HG03575 (cell line): ENCODE data around the gene SLC1A7.

ENCODE experiments used
- ATAC-seq: cut with Tn5 transposase; IDR thresholded peaks from one replicate; pipeline ENCODE4 v1.9.1; 2021; ENCODE audit not compliant: unreplicated experiment, insufficient number of reproducible peaks, low FRiP score; ENCODE audit errors: extremely low read depth

Gene SLC1A7

DNA sequence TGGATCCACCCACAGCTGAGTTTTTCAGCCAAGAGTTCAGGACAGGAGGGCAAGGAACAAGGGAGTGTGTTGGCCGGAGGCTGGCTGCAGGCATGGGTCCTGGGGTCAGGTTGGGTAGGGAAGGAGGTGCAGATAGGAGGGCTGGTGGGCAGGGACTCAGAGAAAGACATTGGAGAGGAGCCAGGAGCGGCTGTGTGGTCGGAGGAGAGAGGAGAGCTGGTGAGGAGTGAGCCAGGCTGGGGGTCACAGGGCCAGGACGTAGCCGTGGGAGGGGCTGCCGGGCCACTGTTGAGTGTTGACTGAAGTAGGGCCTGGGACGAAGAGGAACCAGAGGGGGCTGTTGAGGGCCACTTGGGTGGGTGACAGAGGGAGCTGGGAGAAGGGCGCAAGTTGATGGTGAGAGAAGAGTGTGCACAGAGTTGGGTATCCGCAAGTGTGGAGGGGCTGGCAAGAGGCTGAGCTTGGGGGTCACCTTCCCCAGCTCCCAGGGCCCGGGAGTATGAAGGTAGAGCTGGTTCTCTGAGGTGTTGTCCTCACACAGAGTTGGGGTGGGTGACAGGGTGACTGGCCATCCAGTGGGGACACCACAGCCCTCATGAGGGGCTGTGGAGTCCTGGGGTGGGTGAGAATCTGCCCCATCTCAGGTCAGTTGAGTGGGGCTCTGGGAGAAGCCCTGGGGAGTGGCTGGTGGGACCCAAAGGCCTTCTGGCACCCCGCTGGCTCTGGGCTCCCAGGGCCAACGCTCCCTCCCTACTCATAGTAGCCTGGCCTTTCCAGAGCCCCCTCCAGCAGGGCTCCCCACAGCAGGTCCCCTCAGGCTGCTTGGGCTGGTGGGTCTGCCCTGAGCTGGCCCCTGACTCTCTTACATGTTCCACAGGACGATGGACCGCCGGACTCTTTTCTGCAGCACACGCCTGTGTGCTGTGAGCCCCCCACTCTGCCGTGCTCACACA is 58.5 kb downstream of the SLC1A7 start:
- no peak for ATAC-seq

DNA sequence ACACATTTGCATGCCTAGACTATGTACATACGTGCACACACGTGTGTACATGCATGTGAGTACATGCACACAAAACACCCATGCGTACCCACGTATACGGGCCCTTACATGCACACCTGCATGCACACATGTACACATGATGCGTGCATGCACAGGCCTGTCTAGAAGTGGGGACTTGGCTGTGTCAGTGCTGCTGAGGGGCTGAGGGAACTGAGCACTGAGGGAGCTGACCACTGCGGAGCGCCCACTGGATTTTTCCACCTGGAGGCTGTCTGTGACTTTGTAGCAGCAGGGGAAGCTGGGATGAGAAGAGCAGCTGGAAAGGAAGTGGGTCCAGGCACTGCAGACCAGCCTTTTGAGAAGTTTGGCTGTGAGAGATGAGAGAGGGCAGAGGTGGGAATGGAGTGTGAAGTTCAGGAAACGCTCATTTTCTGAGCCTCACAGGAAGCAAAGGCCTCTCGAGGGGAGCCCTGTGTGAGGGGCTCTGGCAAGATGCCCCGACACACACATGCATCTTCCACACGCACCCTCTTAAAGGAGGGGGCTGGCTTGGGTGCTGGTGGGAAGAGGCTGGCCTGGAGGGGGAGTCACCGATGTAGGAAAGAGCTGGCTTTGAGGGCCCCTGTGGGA is 59.5 kb downstream of the SLC1A7 start:
- no peak for ATAC-seq

DNA sequence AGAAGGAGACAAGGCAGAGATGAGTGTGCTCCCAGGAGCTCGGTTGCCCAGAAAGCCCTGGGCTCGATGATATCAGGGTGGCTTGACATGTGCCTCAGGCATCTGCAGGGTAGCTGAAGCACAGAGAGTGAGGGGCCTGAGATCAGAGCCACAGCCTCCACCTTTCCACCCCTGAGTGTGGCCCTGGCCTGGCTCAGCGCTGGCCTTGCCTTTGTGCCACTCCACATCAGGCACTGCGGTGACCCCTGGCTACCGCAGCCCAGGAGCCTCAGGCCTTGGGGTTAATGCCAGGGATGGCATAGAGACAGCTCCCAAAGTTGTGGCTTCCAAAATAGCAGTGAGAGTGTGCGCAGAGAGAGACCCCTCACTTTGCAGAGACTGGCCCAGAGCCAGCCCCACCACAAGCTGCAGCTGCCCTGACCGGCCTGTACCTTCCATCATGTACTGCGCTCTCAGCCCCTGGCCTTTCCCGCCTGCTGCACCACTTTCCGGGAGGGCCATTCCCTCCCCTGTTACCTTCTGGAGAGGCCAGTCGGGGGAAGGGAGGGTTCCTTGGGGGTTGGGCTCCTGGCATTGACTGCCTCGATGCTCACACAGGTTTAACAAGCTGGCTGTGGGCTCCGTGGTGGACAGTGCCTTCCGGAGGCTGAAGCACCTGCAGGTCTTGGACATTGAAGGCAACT is 60.9 kb downstream of the SLC1A7 start:
- ATAC-seq = no peak

GRCh38 chr1:53080769-53081168 is 61.7 kb downstream of the SLC1A7 start:
- ATAC-seq = no peak

DNA sequence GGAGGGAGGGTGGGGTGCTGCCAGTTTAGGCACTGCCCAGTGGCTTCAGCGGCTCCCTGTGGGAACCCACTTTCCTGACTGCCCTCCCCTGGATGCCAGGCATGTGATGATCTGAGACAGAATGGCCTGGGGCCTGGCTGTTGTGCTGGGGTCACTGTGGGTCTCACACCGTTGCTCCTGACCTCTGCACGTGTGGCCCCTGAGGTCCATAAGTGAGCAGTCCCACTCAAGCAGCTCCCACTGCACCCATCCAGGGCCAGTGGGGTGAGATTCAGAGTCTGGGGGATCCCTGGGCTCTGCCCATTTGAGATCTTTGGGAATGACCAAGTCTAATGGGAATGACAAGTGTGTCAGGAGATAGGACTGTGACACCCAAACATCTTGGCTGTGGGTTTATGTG is 62.4 kb downstream of the SLC1A7 start:
- no peak for ATAC-seq

DNA sequence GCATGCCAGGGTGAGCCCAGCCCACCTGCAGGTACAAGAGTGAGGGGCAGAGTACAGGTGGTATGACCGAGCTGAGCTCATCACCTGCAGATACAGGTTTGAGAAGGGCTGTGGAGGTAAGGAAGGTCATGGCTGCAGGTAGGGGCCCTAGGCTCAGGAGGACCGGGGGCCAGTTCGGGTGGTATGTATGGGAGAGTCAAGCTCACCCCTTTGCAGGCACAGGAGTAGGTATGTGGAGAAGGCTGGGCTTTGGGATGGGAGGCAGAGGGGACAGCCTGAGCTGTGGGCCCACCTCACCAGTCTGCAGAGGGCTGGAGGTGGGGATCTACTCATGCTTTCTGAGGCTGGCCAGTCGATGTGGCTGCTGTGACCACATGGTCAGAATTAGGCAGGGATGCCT is 63.2 kb downstream of the SLC1A7 start:
- no peak for ATAC-seq

GRCh38 chr1:53078333-53079101 is 63.9 kb downstream of the SLC1A7 start:
- ATAC-seq = no peak

GRCh38 chr1:53077599-53077965 is 64.9 kb downstream of the SLC1A7 start:
- ATAC-seq = no peak

DNA sequence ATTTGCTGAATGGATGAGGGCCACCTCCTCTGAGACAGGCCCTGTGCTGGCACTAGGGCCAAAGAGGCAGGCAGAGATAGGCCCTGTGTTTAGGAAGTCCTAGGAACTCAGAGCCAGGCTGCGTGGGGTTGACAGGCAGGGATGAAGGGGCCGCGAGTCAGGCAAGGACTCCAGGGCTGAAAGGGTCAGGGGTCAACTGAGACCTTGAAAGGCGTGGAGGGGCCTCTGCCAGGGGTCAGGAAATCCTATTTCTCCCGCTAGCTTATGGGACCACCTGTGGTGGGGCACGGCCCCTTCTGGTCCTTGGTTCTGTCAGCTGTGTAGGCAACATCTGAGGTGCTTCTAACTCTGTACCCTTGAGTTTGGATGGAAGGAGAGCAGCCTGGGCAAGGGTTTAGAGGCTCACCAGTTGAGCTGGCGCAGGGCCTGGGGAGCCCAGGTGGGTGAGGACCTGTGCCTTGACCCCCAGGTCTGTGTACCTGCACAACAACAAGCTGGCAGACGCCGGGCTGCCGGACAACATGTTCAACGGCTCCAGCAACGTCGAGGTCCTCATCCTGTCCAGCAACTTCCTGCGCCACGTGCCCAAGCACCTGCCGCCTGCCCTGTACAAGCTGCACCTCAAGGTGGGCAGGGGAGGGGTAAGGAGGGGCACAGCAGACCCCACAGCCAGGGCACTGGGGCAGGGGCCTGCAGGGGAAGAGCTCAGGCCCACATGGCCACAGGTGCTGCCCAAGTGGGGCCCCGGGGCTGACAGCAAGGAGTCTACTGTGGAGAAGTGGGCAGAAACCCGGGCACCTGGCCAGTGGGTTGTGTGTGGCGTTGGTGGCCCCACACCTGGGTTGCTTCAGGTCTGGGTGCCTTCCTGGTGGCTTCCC is 65.5 kb downstream of the SLC1A7 start:
- no peak for ATAC-seq

- no peak for ATAC-seq
Measured at GRCh38 chr1:53076165-53076564, 66.3 kb downstream of the SLC1A7 start.

- no peak for ATAC-seq
Measured at GRCh38 chr1:53075761-53076163, 66.7 kb downstream of the SLC1A7 start.

DNA sequence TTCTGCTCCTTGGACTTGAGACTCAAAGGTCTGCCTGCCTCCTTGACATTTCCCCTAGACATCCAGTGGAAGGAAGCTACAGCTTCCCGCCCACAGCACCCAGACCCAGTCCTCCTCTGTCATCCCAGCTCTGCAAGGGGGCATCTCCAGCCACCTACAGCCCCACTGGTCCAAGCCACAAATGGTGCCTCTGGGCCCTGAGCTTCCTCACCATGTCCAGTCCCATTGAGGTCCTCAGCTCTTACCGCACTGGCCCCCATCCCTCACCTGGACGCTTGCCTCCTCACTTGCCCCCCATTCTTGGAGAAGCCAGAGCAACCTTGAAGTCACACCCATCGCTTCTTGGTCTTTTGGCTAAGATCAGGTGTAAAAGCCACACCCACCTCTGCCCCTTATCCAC is 67.2 kb downstream of the SLC1A7 start:
- no peak for ATAC-seq

GRCh38 chr1:53074313-53075154 is 67.9 kb downstream of the SLC1A7 start:
- no peak for ATAC-seq

- ATAC-seq = no peak
Measured at GRCh38 chr1:53073868-53074311, 68.5 kb downstream of the SLC1A7 start.

DNA sequence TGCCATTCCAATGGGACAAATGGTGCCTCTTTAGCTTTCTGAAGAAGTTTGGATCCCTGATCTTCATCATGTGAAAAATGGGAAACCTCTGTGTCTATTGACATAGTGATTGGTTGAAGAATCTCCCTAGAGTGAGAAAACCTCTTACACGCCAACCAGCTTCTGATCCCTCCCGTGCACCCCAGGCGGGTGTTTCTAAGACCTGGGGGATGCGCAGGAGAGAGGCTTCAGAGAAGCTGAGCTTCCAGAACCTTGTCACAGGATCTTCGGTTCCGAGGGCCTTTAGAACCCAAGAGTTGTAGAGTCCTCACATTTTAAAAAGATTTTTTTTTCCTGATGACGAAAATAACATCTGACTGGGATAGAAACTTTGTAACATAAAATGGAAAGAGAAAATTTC is 69.2 kb downstream of the SLC1A7 start:
- ATAC-seq = no peak

DNA sequence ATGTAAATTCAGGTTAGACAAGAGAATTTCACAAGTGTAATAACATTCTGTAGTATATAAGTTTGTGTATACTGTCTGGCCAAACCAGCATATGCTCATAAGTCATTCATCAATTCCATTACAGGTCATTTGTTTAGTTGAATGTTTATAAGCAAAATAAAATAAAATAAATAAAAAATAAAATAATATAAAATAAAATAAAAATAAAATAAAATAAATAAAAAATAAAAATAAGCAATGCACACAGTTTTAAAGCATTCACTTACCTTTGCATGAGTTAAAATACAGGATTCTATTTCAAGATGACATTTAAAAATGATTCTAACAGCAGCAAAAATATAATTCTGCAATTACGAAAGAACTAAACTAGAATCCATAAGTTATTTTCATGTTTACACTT is 70.5 kb downstream of the SLC1A7 start:
- no peak for ATAC-seq

- ATAC-seq = no peak
Measured at GRCh38 chr1:53071167-53071865, 71.1 kb downstream of the SLC1A7 start.
